GM21737 (cell line): Measurements from ENCODE around the gene FSHB.
"Not testable (repeated sequence)": the region's sequence is repeated elsewhere in the genome, so short reads cannot be mapped to it uniquely, and the experiment has no call there.

Experiments
- ATAC-seq: cut with Tn5 transposase; IDR thresholded peaks from one replicate; pipeline ENCODE4 v1.9.1; 2021; ENCODE audit warnings: mild to moderate bottlenecking, moderate library complexity; ENCODE audit not compliant: unreplicated experiment

FSHB gene

DNA sequence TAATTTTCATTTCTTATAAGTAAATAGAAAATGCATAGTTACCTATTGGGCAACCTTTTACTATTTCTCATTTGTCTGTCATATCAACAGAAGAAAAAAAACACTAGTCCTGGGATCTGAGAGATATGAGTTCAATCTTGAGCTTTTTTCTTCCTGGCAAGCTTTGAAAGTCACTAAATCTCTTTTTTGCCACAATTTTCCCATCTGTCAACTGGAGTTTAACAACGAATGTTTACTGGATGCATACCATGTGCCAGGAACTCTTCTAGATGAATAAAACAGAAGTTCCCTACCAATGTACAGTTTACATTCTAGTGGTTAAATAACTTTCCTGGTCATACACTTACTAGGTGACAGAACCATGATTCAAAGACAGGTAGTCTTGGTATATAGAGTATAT, 31.0 kb downstream of the FSHB start:
- ATAC-seq, result no peak

DNA sequence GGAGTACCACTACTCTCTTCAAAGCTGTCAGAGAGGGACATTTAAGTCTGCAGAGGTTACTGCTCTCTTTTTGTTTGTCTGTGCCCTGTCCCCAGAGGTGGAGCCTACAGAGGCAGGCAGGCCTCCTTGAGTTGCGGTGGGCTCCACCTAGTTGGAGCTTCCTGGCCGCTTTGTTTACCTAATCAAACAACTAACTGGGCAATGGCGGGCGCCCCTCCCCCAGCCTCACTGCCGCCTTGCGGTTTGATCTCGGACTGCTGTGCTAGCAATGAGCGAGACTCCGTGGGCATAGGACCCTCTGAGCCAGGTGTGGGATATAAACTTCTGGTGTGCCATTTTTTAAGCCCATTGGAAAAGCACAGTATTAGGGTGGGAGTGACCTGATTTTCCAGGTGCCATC, 37.8 kb downstream of the FSHB start:
- not testable (repeated sequence) for ATAC-seq

DNA sequence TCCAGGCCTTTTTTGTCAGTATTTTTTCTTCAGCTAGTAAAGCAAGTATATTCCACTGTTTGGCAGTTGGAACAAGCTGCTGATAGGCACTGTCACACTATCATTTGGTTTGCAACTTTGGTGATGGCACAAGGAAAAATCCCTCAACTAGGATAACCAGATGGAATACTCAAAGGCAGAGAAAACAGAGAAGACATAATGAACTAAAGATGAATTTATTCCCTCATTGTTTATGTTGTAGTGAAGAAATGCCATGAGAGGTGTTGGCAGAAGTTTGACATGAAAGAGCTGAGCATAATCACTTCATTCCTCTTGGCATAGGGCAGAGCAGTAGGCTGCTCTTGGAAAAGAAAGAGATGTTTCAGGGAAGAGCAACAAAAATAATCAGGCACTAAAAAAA, 39.9 kb downstream of the FSHB start:
- no peak for ATAC-seq

DNA sequence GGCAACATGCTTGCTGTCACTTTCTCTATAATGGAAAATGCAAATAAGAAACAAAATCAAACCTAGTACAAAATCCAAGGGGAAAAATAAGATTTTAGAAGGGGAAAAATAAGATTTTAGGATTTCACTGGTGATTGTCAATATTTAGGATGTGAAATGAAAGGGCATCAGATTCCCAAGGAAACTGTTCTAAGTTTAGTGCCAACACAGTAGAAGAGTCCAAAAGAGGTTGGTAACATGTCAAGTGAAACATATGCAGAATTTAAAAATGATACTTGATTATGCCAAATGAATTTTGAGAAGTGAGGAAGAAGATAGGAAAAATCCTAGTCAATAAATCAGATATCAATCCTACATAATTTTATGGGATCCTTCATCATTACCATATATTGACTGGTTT, 46.4 kb downstream of the FSHB start:
- ATAC-seq, result no peak

DNA sequence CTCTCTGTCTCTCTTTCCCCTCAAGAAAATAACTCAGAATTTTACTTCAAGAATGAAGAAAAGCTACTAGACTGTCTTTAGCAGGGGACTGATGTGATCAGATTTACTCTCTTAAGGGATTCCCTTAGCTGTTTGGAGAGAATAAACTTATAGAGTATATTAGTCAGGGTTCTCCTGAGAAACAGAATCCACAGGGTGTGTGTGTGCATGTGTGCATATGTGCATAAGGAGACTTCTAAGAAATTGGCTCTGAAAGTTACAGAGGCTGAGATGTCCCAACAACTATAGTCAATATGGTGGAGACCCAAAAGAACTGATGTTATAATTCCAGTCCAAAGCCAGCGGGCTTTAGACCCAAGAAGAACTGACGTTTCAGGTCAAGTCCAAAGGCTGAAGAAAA, 49.0 kb downstream of the FSHB start:
- ATAC-seq, result no peak

DNA sequence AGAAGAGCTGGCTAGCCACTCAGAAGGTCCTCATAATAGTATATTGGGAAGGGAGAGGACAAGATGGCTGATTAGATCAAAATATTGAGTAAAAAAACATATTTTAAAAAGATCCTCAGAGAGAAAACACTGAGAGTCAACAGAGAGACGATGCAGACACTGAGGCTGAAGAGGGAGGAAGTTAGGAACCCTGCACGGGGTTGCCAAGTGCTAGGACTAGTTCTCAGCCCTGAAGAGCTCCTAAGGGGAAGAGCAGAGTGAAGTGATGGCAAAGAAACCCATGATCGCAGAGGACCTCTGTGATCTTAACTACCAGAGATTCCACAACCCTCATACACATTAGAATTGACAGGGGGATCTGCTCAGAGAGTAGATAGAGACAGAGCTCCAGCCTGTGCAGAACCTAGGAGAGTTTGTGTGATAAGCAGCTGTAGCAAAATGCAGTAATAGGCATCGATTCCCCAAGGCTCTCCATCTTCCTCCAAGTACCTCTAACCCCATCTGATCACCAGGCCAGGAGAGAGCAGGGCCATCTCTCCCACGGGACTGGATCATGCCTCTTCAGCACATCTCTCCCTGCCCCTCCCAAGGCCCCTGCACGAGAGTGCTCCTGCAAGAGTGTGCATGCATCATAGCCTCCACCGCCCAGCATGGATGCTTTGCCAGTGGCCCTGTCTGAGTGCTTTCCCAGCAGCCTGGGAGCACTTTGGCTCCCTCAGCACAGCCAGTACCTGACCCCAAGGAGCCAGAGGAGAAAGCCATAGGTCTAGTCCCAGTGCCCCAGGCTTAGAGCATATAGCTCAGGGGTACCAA, 50.9 kb downstream of the FSHB start:
- peak; percentile 16 for ATAC-seq

DNA sequence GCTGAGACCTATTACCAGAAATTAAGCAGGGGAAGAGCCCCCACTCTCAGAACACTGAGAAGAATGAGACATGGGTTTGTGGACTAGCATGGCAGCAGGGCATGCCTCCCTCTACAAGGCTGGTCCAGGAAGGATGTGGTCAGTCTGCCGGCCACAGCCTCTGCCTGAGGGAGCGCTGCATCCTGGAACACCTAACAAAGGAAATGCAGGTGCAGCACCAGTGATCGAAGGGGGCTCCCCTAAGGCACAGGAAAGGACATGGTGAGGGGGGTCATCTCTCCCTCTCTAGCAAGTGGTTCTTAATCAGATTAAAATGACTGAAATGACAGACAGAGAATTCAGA, 51.4 kb downstream of the FSHB start:
- peak; percentile 95 for ATAC-seq
